Measurements from ENCODE around the gene NR2F6. TPM values are rescaled to one million over a fixed set of nuclear protein-coding genes. Genes with fewer than 3 reads are reported as not detected.
A peak's percentile ranks its signal among the peaks of the same experiment; 100 is the strongest.

NR2F6 gene
- total and polyA plus RNA-seq, 2 experiments from 2014 or later, result 64.0 to 209 TPM

DNA sequence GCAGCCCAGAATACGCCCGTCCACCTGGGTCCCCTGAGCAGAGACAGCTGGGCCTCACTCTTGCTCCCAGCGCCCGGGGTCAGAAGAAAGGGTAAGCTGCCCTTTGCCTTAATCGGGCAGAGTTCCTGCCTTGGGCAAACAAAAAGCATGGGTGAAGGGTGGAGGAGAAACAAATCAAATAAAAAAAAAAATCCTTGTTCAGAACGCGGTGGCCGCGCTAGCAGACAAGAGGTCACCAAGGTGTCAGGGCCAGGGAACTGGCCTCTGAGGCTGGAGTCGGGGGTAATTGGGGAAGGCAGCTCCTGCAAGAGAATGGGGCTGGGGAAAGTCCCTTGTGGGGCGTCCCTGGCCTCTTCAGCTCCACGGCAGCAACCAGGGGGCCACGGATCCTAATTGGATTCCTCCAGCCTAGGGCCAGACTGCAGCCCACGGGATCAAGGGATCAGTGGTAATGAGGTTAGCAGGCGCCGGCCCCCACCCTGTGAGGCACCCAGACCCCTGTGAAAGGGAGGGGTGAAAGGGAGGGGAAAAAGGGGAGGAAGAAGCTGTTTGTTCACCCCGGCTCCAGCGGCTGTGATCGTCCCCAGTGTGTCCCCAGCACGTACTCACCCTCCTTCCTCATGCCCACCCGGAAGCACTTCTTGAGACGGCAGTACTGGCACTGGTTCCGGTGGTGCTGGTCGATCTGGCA is 5.5 kb downstream of the NR2F6 start (continued):
- TF ChIP-seq, protein P1, sequence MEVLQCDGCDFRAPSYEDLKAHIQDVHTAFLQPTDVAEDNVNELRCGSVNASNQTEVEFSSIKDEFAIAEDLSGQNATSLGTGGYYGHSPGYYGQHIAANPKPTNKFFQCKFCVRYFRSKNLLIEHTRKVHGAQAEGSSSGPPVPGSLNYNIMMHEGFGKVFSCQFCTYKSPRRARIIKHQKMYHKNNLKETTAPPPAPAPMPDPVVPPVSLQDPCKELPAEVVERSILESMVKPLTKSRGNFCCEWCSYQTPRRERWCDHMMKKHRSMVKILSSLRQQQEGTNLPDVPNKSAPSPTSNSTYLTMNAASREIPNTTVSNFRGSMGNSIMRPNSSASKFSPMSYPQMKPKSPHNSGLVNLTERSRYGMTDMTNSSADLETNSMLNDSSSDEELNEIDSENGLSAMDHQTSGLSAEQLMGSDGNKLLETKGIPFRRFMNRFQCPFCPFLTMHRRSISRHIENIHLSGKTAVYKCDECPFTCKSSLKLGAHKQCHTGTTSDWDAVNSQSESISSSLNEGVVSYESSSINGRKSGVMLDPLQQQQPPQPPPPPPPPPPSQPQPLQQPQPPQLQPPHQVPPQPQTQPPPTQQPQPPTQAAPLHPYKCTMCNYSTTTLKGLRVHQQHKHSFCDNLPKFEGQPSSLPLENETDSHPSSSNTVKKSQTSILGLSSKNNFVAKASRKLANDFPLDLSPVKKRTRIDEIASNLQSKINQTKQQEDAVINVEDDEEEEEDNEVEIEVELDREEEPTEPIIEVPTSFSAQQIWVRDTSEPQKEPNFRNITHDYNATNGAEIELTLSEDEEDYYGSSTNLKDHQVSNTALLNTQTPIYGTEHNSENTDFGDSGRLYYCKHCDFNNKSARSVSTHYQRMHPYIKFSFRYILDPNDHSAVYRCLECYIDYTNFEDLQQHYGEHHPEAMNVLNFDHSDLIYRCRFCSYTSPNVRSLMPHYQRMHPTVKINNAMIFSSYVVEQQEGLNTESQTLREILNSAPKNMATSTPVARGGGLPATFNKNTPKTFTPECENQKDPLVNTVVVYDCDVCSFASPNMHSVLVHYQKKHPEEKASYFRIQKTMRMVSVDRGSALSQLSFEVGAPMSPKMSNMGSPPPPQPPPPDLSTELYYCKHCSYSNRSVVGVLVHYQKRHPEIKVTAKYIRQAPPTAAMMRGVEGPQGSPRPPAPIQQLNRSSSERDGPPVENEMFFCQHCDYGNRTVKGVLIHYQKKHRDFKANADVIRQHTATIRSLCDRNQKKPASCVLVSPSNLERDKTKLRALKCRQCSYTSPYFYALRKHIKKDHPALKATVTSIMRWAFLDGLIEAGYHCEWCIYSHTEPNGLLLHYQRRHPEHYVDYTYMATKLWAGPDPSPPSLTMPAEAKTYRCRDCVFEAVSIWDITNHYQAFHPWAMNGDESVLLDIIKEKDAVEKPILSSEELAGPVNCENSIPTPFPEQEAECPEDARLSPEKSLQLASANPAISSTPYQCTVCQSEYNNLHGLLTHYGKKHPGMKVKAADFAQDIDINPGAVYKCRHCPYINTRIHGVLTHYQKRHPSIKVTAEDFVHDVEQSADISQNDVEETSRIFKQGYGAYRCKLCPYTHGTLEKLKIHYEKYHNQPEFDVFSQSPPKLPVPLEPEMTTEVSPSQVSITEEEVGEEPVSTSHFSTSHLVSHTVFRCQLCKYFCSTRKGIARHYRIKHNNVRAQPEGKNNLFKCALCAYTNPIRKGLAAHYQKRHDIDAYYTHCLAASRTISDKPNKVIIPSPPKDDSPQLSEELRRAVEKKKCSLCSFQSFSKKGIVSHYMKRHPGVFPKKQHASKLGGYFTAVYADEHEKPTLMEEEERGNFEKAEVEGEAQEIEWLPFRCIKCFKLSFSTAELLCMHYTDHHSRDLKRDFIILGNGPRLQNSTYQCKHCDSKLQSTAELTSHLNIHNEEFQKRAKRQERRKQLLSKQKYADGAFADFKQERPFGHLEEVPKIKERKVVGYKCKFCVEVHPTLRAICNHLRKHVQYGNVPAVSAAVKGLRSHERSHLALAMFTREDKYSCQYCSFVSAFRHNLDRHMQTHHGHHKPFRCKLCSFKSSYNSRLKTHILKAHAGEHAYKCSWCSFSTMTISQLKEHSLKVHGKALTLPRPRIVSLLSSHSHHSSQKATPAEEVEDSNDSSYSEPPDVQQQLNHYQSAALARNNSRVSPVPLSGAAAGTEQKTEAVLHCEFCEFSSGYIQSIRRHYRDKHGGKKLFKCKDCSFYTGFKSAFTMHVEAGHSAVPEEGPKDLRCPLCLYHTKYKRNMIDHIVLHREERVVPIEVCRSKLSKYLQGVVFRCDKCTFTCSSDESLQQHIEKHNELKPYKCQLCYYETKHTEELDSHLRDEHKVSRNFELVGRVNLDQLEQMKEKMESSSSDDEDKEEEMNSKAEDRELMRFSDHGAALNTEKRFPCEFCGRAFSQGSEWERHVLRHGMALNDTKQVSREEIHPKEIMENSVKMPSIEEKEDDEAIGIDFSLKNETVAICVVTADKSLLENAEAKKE (CRISPR knock-in tag; IDR thresholded peaks at IDR 0.05), result no peak
- TF ChIP-seq POLR2AphosphoS5 (IDR thresholded peaks at IDR 0.05; ENCODE audit: low read depth) (no peak), ZNF114 (CRISPR knock-in tag; IDR thresholded peaks at IDR 0.05) (no peak), JUNB (IDR thresholded peaks at IDR 0.05; ENCODE audit: unreplicated experiment) (no peak)

DNA sequence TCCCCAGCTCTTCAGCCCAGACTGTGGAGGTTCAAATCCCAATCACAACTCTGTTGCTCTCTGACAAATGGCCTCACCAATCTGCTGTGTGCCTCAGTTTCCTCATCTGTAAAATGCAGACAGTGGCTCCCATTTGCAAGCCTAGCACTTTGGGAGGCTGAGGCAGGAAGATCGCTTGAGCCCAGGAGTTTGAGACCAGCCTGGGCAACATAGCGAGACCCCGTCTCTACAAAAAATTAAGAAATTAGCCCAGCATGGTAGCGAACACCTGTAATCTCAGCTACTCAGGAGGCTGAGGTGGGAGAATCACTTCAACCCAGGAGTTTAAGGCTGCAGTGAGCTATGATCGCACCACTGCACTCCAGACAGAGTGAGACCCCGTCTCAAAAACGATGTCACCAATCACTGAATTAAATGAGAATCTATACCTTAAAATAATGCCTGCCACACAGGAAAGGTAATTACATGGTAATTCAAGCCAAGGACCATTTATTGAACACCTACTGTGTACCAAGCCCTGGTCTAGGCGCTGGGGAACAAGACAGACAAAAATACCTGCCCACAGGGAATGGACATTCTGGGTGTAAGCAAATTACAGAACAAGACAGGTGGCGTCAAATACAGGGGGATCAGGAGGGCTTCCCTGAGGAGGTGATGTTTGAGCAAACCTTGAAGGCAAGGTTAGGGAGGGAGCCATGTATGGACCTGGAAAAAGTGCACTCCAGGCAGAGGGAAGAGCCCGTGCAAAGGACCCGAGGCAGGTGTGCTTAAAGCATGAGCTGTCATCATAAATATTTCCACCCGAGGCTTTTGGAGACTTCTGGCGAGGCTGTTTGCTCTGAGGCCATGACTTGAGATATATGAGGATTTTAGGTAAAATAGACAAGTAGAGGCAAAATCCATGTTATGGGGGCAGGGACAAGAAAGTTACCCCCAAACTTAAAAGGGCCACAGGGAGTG is 7.7 kb downstream of the NR2F6 start:
- H4K20me1 ChIP-seq (replicated peaks; ENCODE audit: insufficient read depth), result peaks cover 21% of the 10 kb centered on the region
- peaks cover 38% of the 10 kb centered on the region for H3K36me3 Mint-ChIP-seq (ENCODE audit: low read depth)
- H2AFZ ChIP-seq, result no peak overlapping the region
- H3K36me3 ChIP-seq (ENCODE audit: insufficient read depth), result no peaks in the 10 kb centered on the region; the same call in 1 of the 2 replicates
- H3K9me2 ChIP-seq (ENCODE audit: insufficient read depth), result no peaks in the 10 kb centered on the region
- H3K9me3 Mint-ChIP-seq, result no peaks in the 10 kb centered on the region
- peaks cover 37% of the 10 kb centered on the region for H3F3A ChIP-seq (replicated peaks; ENCODE audit: low read depth)
- ATAC-seq, result no peak
- no peaks in the 10 kb centered on the region for H3K27me3 ChIP-seq (ENCODE audit: insufficient read depth)
- no peak overlapping the region for H3K27ac ChIP-seq (ENCODE audit: low read depth)
- peak overlapping the region; percentile 26; the same call in 1 of the 3 replicates for H3K4me3 Mint-ChIP-seq
- H3K27me3 Mint-ChIP-seq (ENCODE audit: insufficient read depth, low read depth, poor library complexity), result peaks cover 15% of the 10 kb centered on the region
- peaks cover 36% of the 10 kb centered on the region for H3K4me1 Mint-ChIP-seq
- H3K4me3 ChIP-seq, result no peak overlapping the region
- DNase-seq (ENCODE audit: low spot score), result no peak
- H3K79me2 ChIP-seq (replicated peaks; ENCODE audit: insufficient read depth), result peaks cover 65% of the 10 kb centered on the region
- H3K27ac Mint-ChIP-seq, result no peak overlapping the region
- no peak overlapping the region for H3K4me2 ChIP-seq
- H3K4me1 ChIP-seq (ENCODE audit: insufficient read depth), result peaks cover 14% of the 10 kb centered on the region
- TF ChIP-seq ZNF114 (CRISPR knock-in tag; IDR thresholded peaks at IDR 0.05) (no peak), EZH2phosphoT487 (IDR thresholded peaks at IDR 0.05; ENCODE audit: unreplicated experiment) (no peak)
- TF ChIP-seq, protein P1 (CRISPR knock-in tag; IDR thresholded peaks at IDR 0.05), result no peak

Measured in GM23338 (cell line).